MCF 10A (cell line): Measurements from ENCODE around the gene SERAC1. TPM values are rescaled to one million over a fixed set of nuclear protein-coding genes. Genes with fewer than 3 reads are reported as not detected.

Experiments
- BruUV-seq: library from RNA; stranded (reverse); fragments of 400-500 nt; replicated peaks from 2 replicates; lab custom pipeline; 2021; lab: Mats Ljungman, UMichigan
- CTCF ChIA-PET: fragments of 300-600 bp; sonication (Branson Sonifier 250); formaldehyde crosslinking; extraction: SDS; loops from one replicate; lab custom pipeline; 2021; ENCODE audit warnings: antibody characterized with exemption, inconsistent platforms; lab: Yijun Ruan, JAX
- POLR2A ChIA-PET: fragments of 300-600, 350-650 bp; sonication (Branson Sonifier 250); formaldehyde crosslinking; extraction: SDS; loops from one replicate; lab custom pipeline; 2020; ENCODE audit warnings: antibody characterized with exemption, inconsistent platforms; lab: Yijun Ruan, JAX
- DNase-seq: peaks from one replicate; pipeline ENCODE4 v3.0.0-alpha.2; 2018; ENCODE audit not compliant: unreplicated experiment
- H3K27ac Mint-ChIP-seq: one replicate; pipeline ENCODE4 v1.8.0; 2022; ENCODE audit warnings: mild to moderate bottlenecking, low read depth, mixed read lengths; ENCODE audit not compliant: unreplicated experiment
- H3K27me3 Mint-ChIP-seq: one replicate; pipeline ENCODE4 v1.8.0; 2022; ENCODE audit warnings: mixed read lengths; ENCODE audit not compliant: insufficient read depth, unreplicated experiment
- H3K36me3 Mint-ChIP-seq: one replicate; pipeline ENCODE4 v1.8.0; 2022; ENCODE audit warnings: mild to moderate bottlenecking, moderate library complexity, mixed read lengths; ENCODE audit not compliant: insufficient read depth, unreplicated experiment
- H3K4me1 Mint-ChIP-seq: one replicate; pipeline ENCODE4 v1.8.0; 2022; ENCODE audit warnings: mixed read lengths; ENCODE audit not compliant: insufficient read depth, unreplicated experiment
- H3K4me3 Mint-ChIP-seq: one replicate; pipeline ENCODE4 v1.8.0; 2022; ENCODE audit warnings: mild to moderate bottlenecking, moderate library complexity, mixed read lengths; ENCODE audit not compliant: unreplicated experiment
- H3K9me3 Mint-ChIP-seq: one replicate; pipeline ENCODE4 v1.8.0; 2022; ENCODE audit warnings: mixed read lengths; ENCODE audit not compliant: unreplicated experiment
- intact Hi-C: fragments of 100-400 bp; cut with micrococcal nuclease; formaldehyde crosslinking; loops from 2 replicates; pipeline ENCODE4 v1.14.1; 2022
- total RNA-seq: library from RNA; stranded (reverse); gene quantifications from 2 replicates; pipeline ENCODE4 v1.2.3, GENCODE V29; 2022
- TF ChIP-seq, protein P1 (sequence below): fragments of 200-600 bp; IDR thresholded peaks from one replicate; pipeline ENCODE4 v1.8.0; 2022; ENCODE audit warnings: antibody characterized with exemption, mild to moderate bottlenecking; ENCODE audit not compliant: unreplicated experiment

The SERAC1 gene
- total RNA-seq, 1 experiment from 2014 or later, result 5.3 TPM

DNA sequence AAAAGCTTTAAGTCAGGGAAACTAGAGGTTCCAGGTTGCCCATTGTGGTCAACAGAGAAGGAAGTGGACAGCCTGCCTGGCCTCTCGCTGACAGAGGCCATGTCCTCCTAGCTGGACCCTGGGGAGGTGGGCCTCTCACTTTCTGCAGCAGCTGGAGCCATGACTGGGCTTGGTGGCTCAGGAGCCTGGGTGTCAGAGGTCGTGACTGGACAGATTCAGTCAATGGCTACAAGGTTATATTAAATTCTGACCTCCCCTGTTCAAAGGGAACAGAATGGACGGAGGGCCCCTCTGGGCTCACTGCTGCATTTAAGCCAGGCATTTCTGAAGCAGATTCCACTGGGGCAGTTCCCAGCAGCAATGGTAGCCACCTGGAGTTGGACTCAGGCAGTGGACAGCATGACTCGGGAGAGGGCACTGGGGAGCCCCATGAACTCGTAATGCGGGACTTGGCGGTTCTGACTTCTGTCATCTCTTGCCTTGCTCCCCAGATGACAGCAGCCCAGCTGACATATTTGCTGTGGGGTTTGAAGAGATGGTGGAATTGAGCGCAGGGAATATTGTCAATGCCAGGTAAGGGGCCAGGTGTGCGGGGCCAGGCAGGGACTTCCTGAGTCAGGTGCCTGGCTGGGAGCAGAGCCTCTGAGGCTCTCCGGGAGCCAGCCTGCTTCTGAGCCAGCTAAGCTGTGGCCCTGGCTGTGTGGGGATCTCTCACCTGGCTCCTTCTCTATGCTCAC, 99.7 kb downstream of the SERAC1 start:
- TF ChIP-seq, protein P1, sequence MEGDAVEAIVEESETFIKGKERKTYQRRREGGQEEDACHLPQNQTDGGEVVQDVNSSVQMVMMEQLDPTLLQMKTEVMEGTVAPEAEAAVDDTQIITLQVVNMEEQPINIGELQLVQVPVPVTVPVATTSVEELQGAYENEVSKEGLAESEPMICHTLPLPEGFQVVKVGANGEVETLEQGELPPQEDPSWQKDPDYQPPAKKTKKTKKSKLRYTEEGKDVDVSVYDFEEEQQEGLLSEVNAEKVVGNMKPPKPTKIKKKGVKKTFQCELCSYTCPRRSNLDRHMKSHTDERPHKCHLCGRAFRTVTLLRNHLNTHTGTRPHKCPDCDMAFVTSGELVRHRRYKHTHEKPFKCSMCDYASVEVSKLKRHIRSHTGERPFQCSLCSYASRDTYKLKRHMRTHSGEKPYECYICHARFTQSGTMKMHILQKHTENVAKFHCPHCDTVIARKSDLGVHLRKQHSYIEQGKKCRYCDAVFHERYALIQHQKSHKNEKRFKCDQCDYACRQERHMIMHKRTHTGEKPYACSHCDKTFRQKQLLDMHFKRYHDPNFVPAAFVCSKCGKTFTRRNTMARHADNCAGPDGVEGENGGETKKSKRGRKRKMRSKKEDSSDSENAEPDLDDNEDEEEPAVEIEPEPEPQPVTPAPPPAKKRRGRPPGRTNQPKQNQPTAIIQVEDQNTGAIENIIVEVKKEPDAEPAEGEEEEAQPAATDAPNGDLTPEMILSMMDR, result no peak
- ChIA-PET POLR2A (interaction anchor here (1.0 to 2.6 kb wide), 4 partner anchors 11 to 85 kb away, joined by 3 to 11 read pairs (median 8); no protein-coding TSS in a partner anchor), CTCF (interaction anchor here (0.6 to 1.4 kb wide), 4 partner anchors 16 to 1131 kb away, joined by 3 read pairs; no protein-coding TSS in a partner anchor)
- intact Hi-C loops, result no loop called here
- DNase-seq, result no peak
- Mint-ChIP-seq H3K27me3 (no peaks in the 10 kb centered on the region), H3K9me3 (no peaks in the 10 kb centered on the region), H3K36me3 (peaks cover 26% of the 10 kb centered on the region), H3K27ac (peak overlapping the region; percentile 83), H3K4me1 (peaks cover 20% of the 10 kb centered on the region), H3K4me3 (peak overlapping the region; percentile 42)
- no TSS peak for BruUV-seq

DNA sequence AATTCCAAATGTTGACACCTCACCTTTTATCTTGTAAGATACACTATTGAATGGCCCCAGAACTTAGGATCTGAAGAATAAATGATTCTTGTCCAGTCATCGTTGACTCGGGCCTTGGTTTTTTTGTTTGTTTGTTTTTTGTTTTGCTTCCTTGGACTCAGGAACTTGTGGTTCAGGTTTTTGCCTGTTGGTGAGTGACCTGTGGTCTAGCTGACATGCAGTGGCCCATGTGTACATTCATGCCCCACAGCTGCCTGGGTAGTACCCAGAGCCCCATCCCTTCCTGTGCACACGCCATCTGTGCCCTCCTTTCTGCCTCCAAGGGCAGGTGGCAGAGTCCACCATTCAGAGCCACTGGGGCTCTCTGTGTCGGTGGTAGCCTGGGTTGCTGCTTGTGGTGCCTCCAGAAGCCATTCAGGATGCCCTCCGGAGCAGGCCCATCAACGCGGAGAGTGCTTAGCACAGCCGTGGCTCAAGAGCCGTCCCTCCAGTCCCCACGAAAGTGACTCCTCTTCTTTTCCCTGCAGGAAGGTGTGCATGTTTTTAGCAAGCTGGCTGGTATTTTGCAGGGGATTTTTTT, 100.5 kb downstream of the SERAC1 start:
- Mint-ChIP-seq H3K4me1 (peaks cover 20% of the 10 kb centered on the region), H3K9me3 (no peaks in the 10 kb centered on the region), H3K27ac (no peak overlapping the region), H3K4me3 (no peak overlapping the region), H3K36me3 (peaks cover 26% of the 10 kb centered on the region), H3K27me3 (no peaks in the 10 kb centered on the region)
- intact Hi-C loops, result no loop called here
- BruUV-seq, result no TSS peak
- POLR2A ChIA-PET, result interaction anchor here (2.6 kb wide), 1 partner anchor 10 kb away, joined by 11 read pairs; no protein-coding TSS in a partner anchor
- TF ChIP-seq, protein P1, result no peak
- CTCF ChIA-PET, result interaction anchor here (0.6 to 1.4 kb wide), 3 partner anchors 15 to 1130 kb away, joined by 3 to 6 read pairs (median 3); no protein-coding TSS in a partner anchor
- no peak for DNase-seq

DNA sequence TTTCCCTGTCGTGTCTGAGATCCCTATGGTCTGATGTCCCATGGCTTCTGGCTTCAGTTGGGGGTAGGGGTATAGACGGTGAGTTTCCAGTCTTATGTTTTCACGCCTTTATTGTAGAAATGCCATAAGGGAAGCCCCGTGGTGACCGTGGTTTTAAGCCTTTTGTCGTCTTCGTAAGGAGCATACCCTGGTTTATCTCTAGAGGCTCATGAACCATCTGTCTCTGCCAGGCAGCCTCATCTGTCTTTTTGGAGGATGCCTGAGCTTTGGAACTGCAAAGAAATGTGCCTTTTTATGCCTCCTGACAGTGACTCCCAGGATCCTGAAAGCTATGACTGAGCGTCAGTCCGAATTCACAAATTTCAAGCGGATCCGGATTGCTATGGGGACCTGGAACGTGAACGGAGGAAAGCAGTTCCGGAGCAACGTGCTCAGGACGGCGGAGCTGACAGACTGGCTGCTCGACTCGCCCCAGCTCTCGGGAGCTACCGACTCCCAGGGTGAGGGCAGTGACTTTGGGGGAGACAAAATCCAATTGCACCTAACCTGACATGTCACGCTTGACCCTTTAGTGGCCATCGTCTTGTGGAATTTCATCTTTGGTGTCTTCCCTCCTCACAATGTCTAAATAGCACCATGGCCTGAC, 101.8 kb downstream of the SERAC1 start:
- peaks cover 14% of the 10 kb centered on the region for H3K4me1 Mint-ChIP-seq
- H3K27me3 Mint-ChIP-seq, result no peaks in the 10 kb centered on the region
- BruUV-seq, result no TSS peak
- peaks cover 23% of the 10 kb centered on the region for H3K36me3 Mint-ChIP-seq
- H3K27ac Mint-ChIP-seq, result peak overlapping the region; percentile 23
- TF ChIP-seq, protein P1, result no peak
- no peaks in the 10 kb centered on the region for H3K9me3 Mint-ChIP-seq
- DNase-seq, result no peak
- CTCF ChIA-PET, result interaction anchor here (0.6 to 1.2 kb wide), 2 partner anchors 17 to 93 kb away, joined by 3 to 6 read pairs; no protein-coding TSS in a partner anchor
- intact Hi-C loops, result no loop called here
- POLR2A ChIA-PET, result interaction anchor here (0.5 kb wide), 1 partner anchor 58 kb away, joined by 3 read pairs; no protein-coding TSS in a partner anchor
- no peak overlapping the region for H3K4me3 Mint-ChIP-seq

DNA sequence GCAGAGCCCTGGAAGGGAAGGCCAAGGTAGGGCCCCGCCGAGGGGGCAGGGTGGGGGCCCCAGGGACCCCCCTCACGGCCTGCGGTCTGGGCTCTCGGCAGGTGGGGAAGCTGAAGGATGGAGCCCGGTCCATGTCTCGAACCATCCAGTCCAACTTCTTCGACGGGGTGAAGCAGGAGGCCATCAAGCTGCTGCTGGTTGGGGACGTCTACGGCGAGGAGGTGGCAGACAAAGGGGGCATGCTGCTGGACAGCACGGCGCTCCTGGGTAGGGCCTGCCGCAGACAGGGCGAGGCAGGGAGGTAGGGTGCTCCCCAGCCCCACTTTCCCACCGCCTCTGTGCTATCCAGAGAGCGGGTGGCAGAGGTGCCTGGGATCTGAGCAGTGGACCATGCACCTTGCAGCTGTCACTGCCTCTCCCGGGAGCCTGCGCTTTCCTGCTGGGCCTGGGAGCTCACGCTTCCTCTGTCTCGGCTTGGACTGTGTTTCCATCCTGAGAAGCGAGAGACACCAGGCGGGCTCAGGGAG, 103.3 kb downstream of the SERAC1 start:
- BruUV-seq, result no TSS peak

More for the DNA sequence above, 103.3 kb downstream of the SERAC1 start:
- ChIA-PET CTCF (no interaction called here), POLR2A (no interaction called here)
- Mint-ChIP-seq H3K27ac (no peak overlapping the region), H3K9me3 (no peaks in the 10 kb centered on the region), H3K4me1 (peaks cover 19% of the 10 kb centered on the region), H3K27me3 (no peaks in the 10 kb centered on the region), H3K36me3 (peaks cover 13% of the 10 kb centered on the region), H3K4me3 (no peak overlapping the region)
- intact Hi-C loops, result no loop called here
- TF ChIP-seq, protein P1, result no peak
- DNase-seq, result no peak
